ENCODE data around the gene MAP7.
"Not testable (repeated sequence)": the region's sequence is repeated elsewhere in the genome, so short reads cannot be mapped to it uniquely, and the experiment has no call there.

Gene MAP7

DNA sequence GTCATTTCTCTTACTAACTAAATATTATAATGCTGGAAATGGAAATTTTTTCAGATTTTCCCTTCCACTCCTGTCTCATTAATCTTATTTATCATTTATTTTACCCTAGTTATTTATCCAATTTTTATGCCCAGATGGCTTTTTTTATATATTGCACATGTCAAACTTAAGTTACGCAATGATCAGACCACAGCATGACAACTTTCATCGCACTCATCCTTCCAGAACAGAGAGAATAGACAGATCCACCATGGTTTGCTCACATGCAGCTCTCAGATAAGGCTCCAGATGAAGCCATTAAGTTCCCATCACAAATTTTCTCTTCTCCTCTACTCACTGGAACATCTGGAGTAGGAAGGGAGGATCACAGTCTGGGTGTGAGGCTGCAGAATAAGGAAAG is 48.7 kb downstream of the MAP7 start:
- no peak for DNase-seq

DNA sequence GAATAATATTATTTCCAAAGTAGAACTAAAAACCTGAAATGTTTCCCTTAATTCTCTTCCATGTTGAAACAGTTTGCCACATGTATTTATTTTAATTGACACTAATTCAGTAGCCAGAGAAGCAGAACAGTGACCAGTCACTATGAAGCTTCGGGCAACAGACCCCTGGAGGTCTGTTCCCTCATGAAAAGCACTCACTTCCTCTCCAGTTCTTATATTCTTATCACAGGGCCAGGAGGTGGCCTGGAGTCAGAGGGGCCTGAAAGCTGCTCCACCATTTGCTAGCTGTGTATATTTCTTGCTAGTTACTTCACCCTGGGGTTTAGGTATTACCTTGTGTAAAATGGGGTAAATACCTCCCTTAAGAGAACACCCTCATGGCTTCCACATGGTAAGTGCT is 49.1 kb downstream of the MAP7 start:
- no peak for DNase-seq

DNA sequence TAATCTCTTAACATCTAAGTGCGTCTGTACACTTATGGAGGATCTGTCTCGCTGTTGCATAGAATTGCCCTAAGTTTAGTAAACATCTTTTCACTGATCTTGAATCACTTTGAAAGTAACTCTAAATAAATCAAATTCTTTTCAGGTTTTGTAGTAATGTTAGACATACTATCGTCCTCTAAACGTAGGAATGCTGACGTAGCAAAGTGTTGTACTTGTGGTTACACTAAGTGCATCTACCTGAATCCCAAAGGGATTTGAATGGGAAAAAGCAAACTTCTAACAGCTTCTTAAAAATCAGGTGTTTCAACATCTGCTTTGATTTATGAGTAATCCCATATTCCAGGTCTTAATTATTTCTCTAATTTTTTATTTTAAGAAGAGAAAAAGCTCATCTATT is 49.8 kb downstream of the MAP7 start:
- no peak for DNase-seq

DNA sequence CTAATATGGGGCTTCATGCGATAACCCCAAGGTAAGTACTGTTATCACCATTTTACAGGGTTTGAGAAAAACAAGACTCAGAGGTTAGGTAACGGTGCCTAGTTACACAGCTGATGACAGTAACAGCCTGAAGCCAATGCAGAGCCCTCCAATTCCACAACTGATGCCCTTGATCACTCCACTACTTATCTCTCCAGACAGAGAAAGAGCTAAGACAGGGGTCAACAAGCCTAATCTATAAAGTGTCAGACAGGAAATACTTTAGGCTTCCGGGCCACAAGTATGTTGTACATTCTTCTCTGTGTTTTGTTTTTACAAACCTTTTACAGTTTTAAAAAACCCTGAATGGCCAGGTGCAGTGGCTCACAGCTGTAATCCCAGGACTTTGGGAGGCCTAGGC is 50.9 kb downstream of the MAP7 start:
- DNase-seq = no peak

DNA sequence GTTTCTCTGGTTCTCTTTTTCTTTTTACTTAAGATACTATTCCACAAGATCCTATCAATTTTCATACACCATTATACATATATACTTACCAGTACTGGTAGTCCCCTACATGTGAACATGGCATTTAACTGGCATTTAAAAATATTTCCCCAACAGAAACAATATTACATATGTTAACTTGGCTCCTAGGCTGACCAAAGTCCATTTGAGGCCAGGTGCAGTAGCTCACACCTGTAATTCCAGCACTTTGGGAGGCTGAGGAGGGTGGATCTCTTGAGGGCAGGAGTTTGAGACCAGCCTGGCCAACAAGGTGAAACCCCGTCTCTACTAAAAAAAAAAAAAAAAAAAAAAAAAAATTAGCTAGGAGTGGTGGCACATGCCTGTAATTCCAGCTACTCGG is 53.8 kb downstream of the MAP7 start:
- DNase-seq = not testable (repeated sequence)

DNA sequence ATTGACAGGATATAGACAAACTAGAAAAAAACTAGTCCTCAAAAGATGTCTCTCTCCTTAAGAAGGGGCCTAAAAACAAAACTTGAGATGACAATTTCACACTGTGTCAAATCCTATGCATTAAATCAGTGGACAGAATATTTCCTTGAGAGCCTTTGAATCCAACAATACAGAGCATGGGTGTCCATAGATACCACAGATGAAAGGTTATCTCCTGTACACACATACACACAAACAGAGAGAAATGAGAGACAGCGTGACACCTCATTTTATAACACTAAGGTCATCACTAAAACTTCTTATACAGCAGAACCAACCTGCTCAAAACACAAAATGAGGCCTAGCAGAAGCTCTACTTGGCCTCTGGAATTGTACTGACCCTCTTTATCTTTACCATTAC is 55.5 kb downstream of the MAP7 start:
- no peak for DNase-seq

DNA sequence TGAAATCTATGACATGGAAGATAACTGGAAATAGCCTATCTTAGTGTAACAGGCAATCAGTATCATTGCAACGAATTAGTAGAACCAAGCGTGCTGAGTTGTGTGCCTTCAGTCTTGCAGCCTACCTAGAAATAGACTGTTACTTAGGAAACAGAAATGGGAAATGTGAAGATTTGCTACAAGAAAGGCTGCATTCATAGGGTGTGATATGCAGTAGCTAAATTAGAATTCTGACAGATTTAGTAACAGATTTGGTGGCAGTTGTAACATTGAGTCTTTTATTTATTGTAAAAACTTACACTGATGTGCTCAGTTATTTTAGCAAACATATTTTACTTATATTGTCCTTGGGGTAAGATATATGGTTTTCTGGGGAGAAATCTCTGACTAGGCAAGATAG is 56.2 kb downstream of the MAP7 start:
- no peak for DNase-seq

DNA sequence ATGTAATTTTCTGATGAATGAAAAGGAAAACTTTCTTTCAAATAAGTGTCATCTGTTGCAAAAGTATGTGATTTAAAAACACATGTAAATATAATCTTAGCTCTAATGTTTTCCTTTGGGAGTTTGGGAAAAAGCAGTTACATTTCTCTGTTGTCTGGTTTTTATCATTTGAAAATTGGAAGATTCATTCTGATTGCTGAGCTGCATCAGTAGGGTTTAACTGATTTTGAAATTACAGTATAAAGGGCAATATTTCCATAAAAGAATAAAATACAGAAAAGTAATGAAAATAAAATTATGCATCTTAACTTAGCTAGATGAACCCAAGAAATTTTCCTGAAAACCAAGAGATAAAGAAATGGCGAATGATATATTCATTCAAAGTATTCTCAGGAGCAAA is 57.8 kb downstream of the MAP7 start:
- DNase-seq = no peak

DNA sequence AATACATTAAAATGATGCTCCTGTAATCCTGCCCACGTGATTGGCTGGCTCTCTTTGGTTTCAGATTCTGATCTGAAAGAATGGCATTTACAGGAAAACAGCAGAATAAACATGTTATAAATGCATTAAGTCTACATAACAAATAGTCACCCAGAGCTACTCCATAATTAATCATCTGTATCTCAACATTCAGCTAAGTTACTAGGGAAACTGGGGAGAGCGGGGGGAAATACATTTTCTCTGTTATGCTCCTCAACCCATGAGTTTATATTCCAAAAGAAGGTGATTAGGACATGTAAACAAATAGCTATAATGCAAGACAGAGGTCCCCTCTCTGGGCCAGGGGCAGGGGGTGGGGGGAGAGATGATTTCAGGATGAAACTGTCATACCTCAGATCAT is 58.5 kb downstream of the MAP7 start:
- DNase-seq = no peak

DNA sequence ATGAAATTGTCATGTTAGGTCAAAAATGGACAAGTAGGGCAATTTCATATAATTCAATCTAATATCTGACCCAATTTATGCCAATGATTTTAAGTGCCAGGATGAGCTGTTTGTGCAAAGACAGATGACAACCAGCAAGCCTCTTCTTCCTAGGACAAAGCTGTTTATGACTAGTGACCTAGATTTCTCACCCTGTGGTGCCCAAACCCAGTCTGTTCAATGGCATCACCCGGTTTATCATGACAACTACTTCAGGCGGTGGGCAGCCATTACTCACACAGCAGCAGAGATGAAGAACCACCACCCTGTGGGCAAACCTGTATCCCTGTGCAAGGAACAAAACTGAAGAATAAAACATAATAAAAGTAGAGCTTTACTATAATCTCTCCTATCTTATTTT is 59.0 kb downstream of the MAP7 start:
- no peak for DNase-seq

DNA sequence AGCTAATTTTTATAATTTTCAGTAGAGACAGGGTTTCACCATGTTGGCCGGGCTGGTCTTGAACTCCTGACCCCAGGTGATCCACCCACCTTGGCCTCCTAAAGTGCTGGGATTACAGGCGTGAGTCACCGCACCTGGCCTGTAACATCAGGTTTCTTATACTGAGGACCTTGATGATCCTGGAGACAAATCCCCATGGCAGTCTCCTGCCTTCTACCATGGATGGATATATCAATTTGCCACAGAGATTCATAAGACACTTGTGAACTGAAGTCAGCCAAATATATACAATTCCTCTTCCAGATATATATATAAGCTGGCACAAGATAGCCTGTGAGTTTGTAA is 60.6 kb downstream of the MAP7 start:
- not testable (repeated sequence) for DNase-seq

DNA sequence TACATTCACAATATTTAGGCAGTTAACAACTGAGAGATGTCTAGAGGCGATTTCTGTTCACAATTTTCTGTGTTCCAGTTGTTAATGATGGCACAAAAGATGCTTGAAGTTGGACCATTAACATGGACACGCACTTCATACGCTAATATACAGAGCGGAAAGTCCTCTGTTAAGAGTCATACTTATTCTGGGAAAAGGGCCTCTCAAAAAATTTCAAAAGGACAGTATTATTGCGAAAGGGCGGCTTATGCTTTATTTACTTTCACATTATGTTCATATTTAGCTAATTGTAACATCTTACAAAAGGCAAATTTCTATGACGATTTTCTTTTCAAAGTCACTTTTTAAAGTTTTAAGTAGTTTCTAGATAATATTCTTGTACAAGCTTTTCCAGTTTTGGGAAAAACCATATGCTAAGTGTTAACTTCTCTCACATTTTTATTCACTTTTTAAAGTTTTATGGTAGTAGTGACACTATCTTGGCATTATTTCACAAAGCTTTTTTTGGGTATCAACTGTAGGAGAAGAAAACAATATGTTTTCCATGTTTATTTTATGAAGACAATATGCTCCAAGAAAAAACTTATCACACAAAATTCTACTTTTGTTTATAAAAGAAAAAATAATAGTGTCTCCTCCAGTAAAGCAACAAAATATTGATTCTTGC is 62.3 kb downstream of the MAP7 start:
- no peak for DNase-seq

DNA sequence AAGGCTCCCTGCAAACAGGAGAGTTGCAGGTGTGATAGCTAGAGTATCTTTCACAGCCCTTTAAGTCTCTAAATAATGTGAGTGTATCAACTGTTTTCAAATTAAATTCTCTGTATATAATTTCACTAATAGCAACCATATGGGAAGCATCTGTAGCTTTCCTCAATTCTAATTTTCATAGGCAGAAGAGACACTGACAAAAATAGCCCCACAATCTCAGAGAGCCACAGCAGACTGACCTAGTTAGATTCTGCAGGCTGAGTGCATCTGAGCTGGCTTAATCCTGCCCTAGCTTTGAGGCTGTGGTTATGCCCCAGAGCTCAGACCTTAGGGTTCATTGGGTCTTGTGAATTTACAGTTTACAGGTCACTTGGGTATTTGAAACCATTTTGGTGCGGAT is 63.9 kb downstream of the MAP7 start:
- DNase-seq = no peak

DNA sequence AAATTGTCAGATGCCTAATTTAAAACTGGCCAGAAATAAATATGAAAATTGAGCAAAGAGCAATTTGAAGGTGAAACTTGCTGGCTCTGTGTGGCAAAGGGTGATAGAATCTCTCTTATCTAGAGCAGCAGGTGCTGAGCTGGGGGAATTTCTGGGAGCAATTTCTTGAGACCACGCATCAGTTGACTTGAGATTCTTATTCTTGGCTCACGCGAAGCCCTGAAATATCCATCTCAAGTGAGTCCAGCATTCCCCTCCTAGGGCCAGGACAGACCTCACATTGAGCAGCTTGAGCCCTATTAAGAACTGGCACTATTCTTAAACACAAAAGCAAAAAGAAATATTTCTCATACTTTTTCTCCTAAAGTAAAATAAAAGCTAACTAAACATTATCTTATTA is 66.3 kb downstream of the MAP7 start:
- DNase-seq = no peak

DNA sequence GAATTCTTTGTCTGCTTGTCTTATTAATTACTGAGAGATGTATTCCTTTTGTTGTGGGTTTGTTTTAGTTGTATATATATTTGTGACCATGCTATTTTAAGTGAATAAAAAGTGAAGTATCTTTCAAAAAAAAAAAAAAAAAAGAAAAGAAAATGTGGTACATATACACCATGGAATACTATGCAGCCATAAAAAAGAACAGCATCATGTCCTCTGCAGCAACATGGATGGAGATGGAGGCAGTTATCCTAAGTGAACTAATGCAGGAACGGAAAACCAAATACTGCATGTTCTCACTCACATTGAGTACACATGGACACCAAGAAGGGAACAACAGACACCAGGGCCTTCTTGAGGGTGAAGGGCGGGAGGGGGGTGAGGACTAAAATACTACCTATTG is 67.2 kb downstream of the MAP7 start:
- DNase-seq = not testable (repeated sequence)

DNA sequence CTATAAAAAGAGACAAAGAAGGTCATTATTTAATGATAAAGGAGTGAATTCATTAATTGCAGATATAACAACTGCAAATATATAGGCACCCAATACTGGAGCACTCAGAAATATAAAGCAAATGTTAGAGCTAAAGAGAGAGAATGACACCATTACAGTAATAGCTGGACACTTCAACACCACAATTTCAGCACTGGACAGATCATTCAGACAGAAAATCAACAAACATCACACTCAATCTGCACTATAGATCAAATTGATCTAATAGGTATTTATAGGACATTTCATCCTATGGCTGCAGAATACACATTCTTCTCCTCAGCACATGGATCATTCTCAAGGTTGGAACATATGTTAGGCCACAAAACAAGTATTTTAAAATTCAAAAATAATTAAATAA is 72.7 kb downstream of the MAP7 start:
- no peak for DNase-seq

DNA sequence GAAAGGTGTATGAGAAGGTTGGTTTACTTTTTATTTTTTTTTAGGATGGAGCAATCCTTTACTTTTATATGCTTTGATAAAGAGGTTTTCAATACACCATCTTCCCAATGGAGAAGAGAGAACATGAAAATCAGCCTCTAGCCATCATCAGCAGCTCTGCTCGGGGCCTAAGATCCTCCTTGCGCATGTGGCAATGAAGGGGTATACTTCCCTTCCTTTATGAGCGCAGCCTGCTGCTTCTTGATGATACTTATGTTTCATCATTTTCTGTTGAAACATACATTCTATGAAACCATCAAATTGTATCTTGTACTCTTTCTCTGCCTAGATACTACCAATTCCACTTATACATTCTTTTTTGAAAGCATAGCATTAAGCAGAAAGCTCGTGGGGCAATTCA is 74.5 kb downstream of the MAP7 start:
- no peak for DNase-seq

DNA sequence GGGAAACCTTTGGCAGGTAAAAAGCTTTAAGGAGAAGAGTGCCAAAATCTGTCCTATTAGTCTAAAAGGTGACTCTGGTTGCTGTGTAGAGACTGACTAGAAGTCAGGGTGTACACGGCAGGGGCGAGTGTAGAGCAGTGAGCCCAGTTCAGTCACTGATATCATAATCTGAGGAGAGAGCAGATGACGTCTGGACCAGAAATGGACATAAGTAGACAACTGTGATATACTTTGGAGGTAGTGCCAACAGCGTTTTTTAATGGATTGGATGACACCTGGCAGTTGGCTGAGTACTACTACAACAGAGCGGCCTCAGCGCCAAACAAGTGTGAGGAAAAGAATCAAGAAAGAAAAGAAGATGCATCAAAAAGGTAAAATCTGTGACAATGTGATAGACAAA is 76.0 kb downstream of the MAP7 start:
- no peak for DNase-seq

DNA sequence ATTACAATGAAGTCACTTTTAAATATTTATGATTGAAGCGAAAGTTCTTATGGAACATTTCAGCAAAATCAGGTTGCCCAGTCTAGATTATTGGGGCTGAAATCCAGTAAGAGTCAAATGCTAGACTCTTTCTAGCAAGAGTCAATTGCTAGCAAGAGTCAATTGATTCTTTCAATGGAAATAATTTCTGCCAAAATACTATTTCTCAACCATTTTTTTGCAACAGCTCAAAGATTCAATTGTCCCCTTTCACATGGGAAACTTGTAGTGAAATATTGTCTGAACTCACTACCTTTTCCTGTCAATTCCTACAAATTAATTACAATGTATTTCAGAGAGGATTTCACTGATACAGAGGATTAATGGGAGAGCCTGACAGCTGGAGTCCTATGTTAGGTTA is 78.3 kb downstream of the MAP7 start:
- no peak for DNase-seq

DNA sequence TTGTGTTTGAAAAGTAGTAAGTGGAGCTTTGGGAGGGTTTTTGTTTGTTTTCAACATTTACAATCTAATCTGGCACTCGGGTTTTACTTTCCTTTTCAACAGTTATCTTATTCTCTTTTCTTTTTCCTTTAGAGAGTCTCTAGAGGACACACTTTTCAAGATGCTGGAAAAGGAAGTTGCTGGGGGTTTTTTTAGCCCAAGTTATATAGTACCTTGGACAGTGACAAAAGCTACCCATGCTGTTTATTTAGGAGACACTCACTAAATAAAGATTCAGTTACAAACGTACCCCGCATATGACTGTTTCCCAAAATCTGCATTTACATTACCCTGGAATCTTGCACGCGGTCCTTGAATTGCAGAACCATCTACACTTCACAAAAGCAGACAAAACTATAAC is 78.8 kb downstream of the MAP7 start:
- DNase-seq = no peak

DNA sequence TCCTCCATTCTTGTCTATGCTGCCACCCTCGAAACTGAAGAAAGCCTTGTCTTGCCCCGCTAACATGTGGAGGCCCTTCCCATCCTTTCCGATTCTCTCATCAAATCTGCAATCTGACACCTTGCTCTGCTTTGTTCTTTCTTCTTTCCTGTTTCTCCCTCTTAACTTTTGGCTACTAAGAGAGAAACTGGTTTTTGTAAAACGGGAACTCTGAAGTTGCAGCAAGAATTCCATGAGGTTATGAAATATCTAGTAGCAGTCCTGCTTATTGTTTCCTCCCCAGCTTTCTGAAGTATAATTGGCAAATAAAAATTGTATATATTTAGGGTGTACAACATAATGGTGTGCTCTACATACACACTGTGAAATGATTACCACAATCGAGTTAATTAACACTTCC is 80.2 kb downstream of the MAP7 start:
- no peak for DNase-seq

DNA sequence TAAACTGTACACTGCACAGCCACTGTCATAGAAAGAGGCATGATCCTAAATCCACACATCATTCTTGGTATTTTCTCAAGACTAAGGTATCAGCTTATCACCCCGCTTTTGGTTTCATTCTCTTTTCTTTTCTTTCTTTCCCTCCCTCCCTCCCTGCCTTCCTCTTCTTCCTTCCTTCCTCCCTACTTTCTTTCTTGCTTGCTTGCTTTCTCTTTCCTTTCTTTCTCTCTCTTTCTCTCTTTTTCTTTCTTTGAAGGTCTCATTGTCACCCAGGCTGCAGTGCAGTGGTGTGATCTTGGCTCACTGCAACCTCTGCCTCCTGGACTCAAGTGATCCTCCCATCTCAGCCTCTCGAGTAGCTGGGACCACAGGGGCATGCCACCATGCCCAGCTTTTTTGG is 81.1 kb downstream of the MAP7 start:
- DNase-seq = no peak

DNA sequence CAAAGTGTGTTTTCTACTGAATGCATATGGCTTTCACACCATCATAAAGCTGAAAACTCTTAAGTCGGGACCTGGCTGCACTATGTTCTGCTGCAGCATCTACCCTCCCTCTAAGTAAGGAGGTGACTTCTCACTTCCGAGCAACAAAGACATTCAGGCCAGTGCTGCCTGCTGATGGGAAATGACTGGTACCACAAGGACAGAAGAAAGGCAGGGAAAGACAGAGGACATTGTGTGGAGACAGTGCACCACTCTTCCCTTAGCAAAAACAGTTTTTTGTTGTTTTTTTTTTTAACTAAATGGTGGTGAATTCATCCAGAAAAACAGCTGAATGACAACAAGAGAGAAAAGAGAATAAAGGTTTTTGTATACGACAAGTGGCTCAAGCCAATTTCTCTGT is 81.5 kb downstream of the MAP7 start:
- no peak for DNase-seq

DNA sequence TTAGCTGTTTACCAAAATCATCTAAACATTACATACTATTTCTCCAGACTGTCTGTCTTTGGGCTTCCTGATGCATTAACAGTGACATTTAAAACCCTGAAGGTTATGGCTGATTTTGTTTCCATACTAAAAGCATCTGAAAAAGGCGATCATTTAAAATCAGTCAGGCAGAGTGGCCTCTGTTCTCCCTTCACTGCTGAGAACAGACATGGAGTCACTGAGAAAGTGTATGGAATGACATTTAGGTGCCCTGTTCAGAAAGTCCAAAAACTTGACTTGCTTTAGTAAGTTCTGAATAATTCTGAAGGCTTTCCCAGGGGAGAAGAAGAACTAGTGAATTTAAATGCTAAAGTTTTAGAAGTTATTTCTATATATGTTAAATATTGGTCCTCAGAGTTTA is 83.0 kb downstream of the MAP7 start:
- DNase-seq = no peak

DNA sequence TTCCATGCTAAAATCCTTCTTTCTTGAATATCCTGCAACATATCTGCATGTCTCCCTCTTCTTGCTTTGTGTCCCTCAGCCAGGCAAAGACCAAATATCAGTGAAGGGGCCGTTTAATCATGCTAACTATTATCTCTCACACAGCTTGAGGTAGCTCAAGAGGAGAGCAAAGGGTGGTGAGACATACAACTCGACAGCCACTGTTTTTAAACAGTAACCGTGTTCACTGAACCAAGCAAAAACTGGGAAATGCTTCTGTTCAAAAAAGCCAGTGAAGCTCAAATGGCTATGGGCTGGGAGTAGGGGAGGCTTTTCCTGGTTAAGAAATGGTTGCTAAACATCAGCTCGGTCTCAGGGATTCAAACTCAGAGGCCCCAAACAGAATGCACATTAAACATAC is 83.4 kb downstream of the MAP7 start:
- DNase-seq = no peak

DNA sequence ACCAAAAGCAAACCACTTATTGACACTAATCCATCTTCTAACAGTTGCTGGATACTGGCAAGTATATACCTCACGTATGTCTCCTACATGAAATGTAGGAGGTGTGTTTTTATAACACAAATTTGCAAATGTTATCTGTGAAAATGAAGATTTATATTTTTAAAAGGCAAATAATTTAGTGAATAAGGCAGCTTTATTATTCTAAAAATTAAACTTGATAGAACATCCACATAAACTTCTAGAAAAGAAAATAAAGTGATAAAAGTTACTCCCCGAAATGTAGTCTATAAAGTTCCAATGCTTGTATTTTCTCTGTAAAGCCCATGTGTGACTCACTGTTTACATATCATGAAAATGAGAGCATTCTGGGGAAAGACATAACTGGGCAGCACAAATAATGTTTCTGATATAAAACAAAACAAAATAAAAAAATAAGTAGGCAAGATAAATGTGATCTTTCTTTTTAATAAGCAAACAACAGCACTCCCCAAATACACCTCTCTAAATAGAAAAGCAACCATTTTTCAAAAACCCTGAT is 84.4 kb downstream of the MAP7 start:
- DNase-seq = no peak

Data from stimulated activated CD4-positive, alpha-beta T cell treated with anti-CD3 and anti-CD28 coated beads, Interleukin-4, amount 100 ng/mL, for 24 hours (primary cell).